ENCODE data around the gene FSIP1.
A peak's percentile ranks its signal among the peaks of the same experiment; 100 is the strongest.

Gene FSIP1

GRCh38 chr15:39651881-39652280 lies 130.8 kb downstream of the FSIP1 start:
- no peak for DNase-seq (ENCODE audit: low read depth in 1 of 2, low spot score in 1 of 2)

GRCh38 chr15:39651295-39651694 lies 131.3 kb downstream of the FSIP1 start:
- no peak for DNase-seq (ENCODE audit: low read depth in 1 of 2, low spot score in 1 of 2)

GRCh38 chr15:39649757-39650156 lies 132.9 kb downstream of the FSIP1 start:
- no peak for DNase-seq (ENCODE audit: low read depth in 1 of 2, low spot score in 1 of 2)

- DNase-seq (ENCODE audit: low read depth in 1 of 2, low spot score in 1 of 2) = no peak
Observed at GRCh38 chr15:39646425-39646824, 136.2 kb downstream of the FSIP1 start.

GRCh38 chr15:39645976-39646257 lies 136.7 kb downstream of the FSIP1 start:
- no peak for DNase-seq (ENCODE audit: low read depth in 1 of 2, low spot score in 1 of 2)

GRCh38 chr15:39645138-39645975 lies 137.3 kb downstream of the FSIP1 start:
- no peak for DNase-seq (ENCODE audit: low read depth in 1 of 2, low spot score in 1 of 2)

- no peak for DNase-seq (ENCODE audit: low read depth in 1 of 2, low spot score in 1 of 2)
Observed at GRCh38 chr15:39644136-39644535, 138.5 kb downstream of the FSIP1 start.

GRCh38 chr15:39643727-39644126 lies 138.9 kb downstream of the FSIP1 start:
- no peak for DNase-seq (ENCODE audit: low read depth in 1 of 2, low spot score in 1 of 2)

GRCh38 chr15:39642011-39642640 lies 140.5 kb downstream of the FSIP1 start:
- no peak for DNase-seq (ENCODE audit: low read depth in 1 of 2, low spot score in 1 of 2)

GRCh38 chr15:39641191-39641889 lies 141.3 kb downstream of the FSIP1 start:
- DNase-seq (ENCODE audit: low read depth in 1 of 2, low spot score in 1 of 2) = no peak

- DNase-seq (ENCODE audit: low read depth in 1 of 2, low spot score in 1 of 2) = no peak
Observed at GRCh38 chr15:39640665-39641064, 142.0 kb downstream of the FSIP1 start.

- no peak for DNase-seq (ENCODE audit: low read depth in 1 of 2, low spot score in 1 of 2)
Observed at GRCh38 chr15:39639037-39639436, 143.6 kb downstream of the FSIP1 start.

GRCh38 chr15:39638041-39638440 lies 144.6 kb downstream of the FSIP1 start:
- no peak for DNase-seq (ENCODE audit: low read depth in 1 of 2, low spot score in 1 of 2)

- peak in 1 of 2 donors; percentile 37 for DNase-seq (ENCODE audit: low read depth in 1 of 2, low spot score in 1 of 2)
Observed at GRCh38 chr15:39631357-39631756, 151.3 kb downstream of the FSIP1 start.

GRCh38 chr15:39629906-39630305 lies 152.7 kb downstream of the FSIP1 start:
- DNase-seq (ENCODE audit: low read depth in 1 of 2, low spot score in 1 of 2) = no peak

- peak in 1 of 2 donors; percentile 51 for DNase-seq (ENCODE audit: low read depth in 1 of 2, low spot score in 1 of 2)
Observed at GRCh38 chr15:39629371-39629770, 153.3 kb downstream of the FSIP1 start.

- no peak for DNase-seq (ENCODE audit: low read depth in 1 of 2, low spot score in 1 of 2)
Observed at GRCh38 chr15:39628546-39629257, 153.9 kb downstream of the FSIP1 start.

GRCh38 chr15:39628144-39628508 lies 154.5 kb downstream of the FSIP1 start:
- DNase-seq (ENCODE audit: low read depth in 1 of 2, low spot score in 1 of 2) = no peak

GRCh38 chr15:39627451-39628143 lies 155.0 kb downstream of the FSIP1 start:
- no peak for DNase-seq (ENCODE audit: low read depth in 1 of 2, low spot score in 1 of 2)

GRCh38 chr15:39625856-39626255 lies 156.8 kb downstream of the FSIP1 start:
- no peak for DNase-seq (ENCODE audit: low read depth in 1 of 2, low spot score in 1 of 2)

- no peak for DNase-seq (ENCODE audit: low read depth in 1 of 2, low spot score in 1 of 2)
Observed at GRCh38 chr15:39625451-39625850, 157.2 kb downstream of the FSIP1 start.

All from activated CD4-positive, alpha-beta T cell treated with anti-CD3 and anti-CD28 coated beads, Interleukin-2, amount 50 U/mL, for 24 hours (primary cell).